ENCODE data around the gene CDX4.

DNA sequence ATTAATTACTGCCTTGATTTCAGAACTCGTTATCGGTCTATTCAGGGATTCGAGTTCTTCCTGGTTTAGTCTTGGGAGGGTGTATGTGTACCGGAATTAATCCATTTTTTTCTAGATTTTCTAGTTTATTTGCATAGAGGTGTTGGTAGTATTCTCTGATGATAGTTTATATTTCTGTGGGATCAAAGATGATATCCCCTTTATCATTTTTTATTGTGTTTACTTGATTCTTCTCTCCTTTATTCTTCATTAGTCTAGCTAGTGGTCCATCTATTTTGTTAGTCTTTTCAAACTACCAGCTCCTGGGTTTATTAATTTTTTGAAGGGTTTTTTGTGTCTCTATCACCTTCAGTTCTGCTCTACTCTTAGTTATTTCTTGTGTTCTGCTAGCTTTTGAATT lies 32.1 kb downstream of the CDX4 start:
- TF ChIP-seq POLR2AphosphoS5 (IDR thresholded peaks at IDR 0.05; ENCODE audit: low read depth) (no peak), EZH2phosphoT487 (IDR thresholded peaks at IDR 0.05; ENCODE audit: unreplicated experiment) (no peak), EZH2 (IDR thresholded peaks at IDR 0.05; ENCODE audit: low read depth, unreplicated experiment) (no peak)
- TF ChIP-seq, protein P1, sequence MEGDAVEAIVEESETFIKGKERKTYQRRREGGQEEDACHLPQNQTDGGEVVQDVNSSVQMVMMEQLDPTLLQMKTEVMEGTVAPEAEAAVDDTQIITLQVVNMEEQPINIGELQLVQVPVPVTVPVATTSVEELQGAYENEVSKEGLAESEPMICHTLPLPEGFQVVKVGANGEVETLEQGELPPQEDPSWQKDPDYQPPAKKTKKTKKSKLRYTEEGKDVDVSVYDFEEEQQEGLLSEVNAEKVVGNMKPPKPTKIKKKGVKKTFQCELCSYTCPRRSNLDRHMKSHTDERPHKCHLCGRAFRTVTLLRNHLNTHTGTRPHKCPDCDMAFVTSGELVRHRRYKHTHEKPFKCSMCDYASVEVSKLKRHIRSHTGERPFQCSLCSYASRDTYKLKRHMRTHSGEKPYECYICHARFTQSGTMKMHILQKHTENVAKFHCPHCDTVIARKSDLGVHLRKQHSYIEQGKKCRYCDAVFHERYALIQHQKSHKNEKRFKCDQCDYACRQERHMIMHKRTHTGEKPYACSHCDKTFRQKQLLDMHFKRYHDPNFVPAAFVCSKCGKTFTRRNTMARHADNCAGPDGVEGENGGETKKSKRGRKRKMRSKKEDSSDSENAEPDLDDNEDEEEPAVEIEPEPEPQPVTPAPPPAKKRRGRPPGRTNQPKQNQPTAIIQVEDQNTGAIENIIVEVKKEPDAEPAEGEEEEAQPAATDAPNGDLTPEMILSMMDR (conservative IDR thresholded peaks at IDR 0.05; ENCODE audit: low read depth in 2 of 2), result no peak

All from GM23338 (cell line).